Measurements from ENCODE around the gene LRRC7.
"Not testable (repeated sequence)": the region's sequence is repeated elsewhere in the genome, so short reads cannot be mapped to it uniquely, and the experiment has no call there.

The LRRC7 gene

DNA sequence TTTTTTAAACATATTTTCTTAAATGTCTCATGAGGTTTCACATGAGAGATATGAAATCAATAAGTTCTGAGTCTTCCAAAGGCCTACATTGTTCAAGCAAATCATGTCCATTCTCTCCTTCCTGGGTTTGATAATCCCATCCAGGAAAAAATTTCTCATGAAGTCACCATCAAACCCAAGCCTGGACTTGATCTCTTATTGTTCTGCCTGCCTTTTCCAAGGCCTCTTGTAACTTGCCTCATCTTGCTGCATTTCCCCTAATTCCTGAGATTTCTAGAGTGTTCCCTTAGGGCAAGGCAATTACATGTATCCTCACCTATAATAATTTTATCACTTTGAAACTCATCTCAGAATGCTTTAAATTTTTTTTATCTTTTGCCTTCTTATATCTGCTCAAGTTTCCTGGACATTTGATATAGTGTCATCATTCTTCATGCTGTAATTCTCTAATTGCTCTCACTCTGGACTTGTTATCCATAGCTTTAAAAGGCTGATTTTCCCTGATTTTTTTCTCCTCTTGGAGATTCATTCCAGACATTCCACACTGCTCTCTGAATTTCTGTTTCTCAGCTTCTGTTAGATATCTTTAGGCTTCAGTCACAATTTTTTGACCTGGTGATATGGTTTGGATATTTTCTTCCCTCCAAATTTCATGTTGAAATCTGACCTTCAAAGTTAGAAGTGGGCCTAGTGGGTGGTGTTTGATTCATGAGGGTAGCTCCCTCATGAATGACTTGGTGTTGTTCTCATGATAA lies 126.4 kb downstream of the LRRC7 start:
- peak; percentile 16 for DNase-seq (ENCODE audit: low read depth, low spot score)

DNA sequence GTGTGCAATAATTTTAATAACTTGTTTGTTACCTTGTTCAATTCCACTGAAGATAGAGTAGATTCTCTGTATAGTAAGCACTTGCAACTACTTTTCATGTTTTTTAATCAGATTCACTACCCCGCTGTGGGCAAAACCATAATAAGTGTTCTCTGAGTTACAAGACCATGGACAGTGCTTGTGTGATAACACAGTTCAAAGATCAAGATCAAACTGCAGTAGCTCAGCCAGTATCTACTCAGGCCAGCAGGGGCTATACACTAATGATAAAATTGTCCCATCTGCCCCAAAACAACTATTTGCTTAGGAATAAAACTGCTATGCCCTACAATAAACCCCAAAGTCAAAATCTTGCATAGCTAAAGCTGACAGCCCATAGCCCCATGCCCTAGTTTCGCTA lies 129.6 kb downstream of the LRRC7 start:
- DNase-seq (ENCODE audit: low read depth, low spot score), result no peak

DNA sequence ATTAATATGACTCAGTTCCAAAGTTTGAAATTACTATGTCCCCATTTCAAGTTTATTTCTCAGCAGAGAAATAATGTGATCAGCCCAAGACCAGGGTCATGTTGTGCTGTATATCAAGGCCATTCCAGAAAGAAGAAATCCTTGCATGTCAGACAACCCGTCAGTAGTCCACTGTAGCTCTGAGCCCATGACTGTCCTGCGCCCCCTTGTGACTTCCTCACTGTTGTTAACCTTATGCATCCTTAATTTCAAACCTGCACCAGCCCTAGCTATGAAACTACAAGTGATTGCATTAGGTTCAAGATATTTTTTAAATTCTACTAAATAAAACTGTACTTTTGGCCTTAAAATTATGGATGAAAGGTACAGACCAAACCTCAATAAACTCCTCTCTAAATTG lies 133.0 kb downstream of the LRRC7 start:
- peak; percentile 31 for DNase-seq (ENCODE audit: low read depth, low spot score)

DNA sequence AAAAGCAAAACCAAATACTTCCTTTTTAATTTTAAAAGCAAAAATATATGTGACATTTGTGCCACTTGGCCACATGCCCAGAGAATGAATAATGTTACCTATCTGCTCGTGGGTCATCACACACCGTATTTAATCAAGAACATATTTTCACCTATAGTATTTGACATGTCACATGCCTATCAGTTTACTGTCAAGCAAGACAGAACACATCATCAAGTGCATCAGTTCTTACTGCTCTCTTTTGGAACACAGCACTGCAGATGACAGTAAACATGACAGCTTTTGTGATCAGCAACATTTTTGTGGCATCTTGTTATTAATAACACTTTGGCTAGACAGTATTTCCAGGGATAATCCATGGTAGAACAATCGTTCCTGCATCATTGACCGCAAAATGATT lies 134.4 kb downstream of the LRRC7 start:
- no peak for DNase-seq (ENCODE audit: low read depth, low spot score)

DNA sequence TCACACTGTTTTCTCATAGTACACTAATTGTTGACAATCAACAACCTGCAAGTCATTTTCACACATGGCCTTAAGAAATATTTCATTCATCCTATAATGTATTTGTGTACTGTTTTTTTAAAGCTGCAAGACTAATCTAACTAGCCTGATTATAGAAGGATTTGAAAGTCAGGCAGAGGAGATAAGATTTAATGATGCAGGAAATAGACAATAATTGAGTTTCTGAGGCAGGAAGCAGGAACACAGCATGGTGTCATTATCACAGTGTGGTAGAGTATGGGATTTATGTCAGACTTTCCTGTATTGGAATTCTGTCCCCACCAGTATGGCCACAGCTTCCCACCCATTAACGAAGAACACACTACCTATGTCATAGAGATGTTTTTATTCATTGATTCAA lies 138.8 kb downstream of the LRRC7 start:
- DNase-seq (ENCODE audit: low read depth, low spot score), result no peak

DNA sequence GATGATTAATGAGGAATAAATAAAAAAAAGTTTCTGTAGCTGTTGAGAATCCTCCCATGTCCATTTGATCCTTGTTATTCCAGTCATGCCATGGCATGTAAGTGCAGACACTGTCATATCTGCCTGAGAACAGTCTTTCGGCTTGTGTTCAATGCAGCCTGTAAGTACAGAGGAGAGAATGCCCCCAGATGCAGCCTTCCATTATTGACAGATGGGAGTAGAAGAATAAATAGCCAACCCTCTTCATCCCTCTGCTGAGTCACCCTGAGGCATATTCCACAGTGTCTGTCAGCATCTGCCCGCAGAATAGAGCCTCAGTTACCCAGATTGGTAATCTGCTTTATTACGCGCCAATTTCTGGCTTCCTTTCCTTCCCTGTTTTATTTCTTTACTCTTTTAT lies 139.4 kb downstream of the LRRC7 start:
- DNase-seq (ENCODE audit: low read depth, low spot score), result no peak

DNA sequence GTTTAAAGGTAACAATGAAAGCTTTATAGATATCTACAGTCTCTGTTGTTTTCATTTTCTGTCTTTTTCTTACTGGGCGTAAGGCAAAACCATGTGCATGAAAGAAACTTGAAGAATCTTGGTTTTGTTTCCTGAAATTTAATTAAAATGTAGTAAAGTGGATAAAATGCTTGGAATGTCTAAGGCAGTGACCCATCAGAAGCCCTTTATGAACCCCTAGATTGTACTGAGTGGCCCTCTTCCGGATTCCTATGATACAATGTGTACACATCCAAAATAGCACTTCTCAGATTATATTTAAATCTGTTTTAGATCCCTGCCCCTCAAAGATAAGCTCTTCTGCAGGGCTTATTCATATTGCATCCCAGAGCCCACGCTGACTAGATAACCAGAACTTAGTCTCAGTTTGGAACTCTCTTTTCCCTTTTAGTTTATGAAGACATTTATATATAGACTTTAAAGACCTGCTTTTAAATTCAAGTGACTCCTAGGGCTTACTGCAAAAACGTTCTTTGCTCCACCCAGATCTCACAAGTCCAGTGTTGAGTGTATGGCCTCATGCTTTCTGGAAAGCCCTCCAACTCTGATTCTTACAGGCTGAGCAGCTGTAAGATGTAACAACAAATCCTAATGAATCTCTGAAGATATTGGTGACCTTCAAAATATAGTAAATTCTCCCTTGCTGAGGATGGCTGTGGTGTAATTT lies 142.9 kb downstream of the LRRC7 start:
- no peak for DNase-seq (ENCODE audit: low read depth, low spot score)

DNA sequence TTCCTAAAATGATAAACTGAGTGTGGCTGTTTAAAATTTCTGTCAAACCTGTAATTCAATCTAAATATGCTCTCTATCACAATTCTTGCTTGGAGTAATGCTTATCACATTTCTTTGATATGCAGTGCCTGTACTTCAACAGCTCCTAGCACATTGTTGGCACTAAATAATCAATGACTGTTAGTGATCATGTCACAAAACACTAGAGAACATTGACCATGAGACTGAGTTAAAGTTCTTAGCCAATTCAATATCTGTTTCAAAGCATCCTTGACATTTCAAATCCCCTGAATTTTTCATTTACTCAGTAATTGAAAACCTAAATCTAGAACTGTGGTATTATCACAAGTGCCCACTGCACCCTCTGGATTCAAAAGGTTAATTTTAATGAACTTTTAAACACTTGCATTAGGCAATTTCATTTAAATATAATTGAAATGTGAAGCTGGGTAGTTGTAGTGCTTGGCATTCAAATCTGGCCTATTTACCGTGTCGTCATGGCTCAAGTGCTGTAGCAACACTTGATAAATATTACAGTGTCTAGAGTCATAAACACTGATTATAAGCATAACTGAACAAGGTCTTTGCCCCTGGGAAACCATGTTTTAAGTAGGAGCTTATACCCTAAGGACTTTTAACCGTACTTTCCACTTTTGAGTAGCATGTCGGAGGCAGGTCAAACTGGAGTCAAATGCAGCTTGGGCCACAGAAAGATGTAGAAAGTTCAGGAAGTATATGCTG lies 143.6 kb downstream of the LRRC7 start:
- DNase-seq (ENCODE audit: low read depth, low spot score), result no peak

DNA sequence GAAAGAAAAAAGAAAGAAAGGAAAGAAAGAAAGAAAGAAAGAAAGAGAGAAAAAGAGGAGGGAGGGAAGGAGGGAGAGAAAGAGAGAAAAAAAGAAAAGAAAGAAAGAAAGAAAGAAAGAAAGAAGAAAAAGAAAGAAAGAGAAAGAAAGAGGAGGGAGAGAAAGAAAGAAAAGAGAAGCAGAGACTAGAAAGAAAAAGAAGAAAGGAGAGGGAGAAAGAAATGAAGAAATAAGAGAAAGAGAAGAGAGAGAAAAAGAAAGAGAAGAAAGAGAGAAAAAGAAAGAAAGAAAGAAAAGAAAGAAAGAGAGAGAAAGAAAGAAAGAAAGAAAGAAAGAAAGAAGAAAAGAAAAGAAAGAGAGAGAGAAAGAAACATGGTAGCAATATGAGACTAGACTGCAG lies 150.1 kb downstream of the LRRC7 start:
- DNase-seq (ENCODE audit: low read depth, low spot score), result not testable (repeated sequence)

DNA sequence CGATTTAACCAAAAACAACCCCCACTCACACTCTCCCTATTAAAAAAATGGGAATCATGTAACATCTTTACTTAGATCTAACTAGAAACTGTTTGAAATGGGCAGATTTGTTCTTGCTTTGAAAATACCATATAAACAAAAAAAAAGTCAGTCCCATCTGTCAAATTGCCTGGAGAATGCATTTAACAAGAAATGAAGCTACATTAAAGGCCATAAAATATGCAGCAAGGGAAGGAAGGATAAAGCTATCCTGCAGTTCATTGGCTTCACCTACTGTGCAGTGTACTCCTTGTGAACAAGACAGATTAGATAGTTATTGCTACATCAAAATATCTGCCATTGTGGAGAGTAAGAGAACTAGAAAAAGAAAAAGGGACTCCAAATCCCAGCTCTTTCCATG lies 160.5 kb downstream of the LRRC7 start:
- DNase-seq (ENCODE audit: low read depth, low spot score), result no peak

DNA sequence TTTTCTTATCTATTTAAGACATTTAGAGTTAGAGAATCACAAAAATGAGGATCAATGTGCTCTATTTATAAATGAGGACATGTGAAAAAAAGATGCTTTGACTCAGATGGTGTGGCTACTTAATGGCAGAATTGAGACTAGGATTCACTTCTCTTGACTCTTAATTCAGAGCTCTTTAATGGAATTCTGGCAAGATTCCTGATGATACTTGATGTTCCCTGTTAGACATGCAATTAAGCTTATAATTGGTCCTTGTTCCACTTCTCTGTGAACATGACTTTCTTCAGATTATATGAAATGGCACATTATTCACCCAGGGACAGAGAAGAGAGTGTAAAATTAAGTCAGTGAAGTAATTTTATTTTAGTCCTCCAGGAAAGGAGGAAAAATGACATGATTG lies 165.3 kb downstream of the LRRC7 start:
- DNase-seq (ENCODE audit: low read depth, low spot score), result no peak

DNA sequence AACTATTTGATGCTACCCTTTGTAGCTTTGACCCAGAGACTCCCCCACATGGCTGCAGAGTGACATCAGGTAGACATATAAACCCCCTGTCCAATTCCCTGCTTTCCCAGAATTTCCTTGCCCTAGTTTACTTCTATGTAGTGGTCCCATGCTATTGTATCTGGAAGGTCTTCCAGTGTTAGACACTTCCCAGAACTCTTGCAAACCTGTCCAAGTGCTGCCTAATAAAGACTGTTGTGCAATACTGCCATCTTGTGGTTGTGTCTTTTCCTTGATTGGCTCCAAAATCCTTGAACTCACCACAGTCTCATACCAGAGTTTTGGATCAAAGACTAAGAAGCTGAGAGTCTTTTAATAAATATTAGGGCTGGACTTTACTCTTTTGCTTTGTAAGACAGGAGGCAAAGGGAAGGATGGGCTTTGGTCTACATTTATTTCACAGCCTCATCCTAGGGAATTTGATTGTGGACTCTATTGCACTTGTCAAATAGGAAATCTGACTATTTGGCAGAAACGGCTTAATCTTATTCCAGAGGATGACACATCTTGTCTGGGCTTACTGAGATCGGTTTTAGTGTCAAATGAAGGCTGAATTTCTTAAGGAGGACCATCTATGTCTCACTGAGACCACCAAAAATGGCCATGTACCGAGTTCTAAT lies 169.9 kb downstream of the LRRC7 start:
- DNase-seq (ENCODE audit: low read depth, low spot score), result peak; percentile 89

DNA sequence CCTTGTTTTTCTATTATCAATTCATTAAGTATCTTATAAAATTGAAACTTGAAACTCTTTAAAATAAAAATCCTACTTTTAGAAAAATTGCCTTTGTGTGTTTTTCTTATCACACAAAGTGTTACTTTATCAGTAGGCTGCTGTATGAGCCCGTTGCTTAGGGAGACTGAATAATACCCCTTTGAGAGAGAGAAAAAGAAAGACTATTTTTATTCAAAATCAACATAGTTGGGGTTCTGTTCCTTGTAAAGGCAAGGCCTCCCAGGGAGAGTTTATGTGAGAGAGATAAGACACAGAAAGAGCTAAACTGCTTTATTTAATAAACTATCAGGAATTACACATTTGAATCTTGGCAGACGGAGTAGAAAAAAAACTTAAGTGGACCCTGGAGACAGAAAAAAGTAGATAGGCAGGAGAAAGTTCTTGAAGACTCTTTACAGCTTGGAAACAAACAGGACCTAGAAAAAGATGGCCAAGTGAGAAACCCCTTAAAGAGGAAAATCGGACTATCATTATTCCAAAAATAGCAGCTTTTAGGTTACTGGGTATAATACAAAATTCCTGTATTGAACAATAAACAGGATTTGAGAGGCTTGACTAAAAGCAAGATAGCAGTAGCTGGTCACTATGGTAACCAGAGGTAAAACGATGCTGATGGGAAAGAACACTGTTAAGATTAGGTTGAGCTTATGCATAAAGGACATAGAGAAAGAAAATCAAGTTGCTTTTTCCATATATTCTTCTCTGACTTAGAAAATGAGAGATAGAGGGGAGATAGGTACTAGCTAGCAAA lies 170.9 kb downstream of the LRRC7 start:
- DNase-seq (ENCODE audit: low read depth, low spot score), result peak; percentile 46

DNA sequence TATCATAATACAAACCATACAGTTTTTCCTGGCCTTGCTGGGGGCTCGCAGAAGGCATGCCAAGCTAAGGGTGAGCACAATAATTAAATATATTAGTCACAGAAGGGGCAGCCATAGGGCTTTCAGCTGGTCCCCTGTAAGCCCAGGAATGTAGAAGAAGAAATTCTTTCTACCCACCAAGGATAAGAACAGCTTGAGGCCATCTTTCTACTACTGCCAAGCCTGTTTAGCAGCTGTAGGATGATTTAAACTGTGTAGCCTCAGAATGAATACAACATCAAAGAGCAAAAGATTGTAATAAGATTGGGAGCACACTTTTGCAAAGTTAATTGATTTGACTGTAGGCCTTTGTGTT lies 171.5 kb downstream of the LRRC7 start:
- peak; percentile 74 for DNase-seq (ENCODE audit: low read depth, low spot score)

DNA sequence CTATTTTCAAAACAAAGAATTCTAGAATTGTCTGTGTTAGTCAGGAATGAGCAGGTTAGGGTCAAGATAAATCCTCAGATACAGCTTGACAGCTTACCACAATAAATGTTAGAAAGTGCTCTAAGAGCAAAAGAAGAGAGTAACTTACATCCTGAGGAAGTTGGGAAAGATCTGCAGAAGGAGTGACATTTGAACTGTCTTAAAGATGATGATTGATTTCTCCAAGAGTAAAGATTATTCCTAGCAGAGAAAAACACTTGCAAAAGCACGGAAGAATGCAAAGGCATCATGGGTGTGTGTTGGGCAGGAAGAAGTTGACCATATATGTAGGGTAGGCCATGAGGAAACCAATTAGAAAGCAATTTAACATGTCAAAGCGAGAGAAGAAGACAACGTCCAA lies 175.4 kb downstream of the LRRC7 start:
- DNase-seq (ENCODE audit: low read depth, low spot score), result no peak

DNA sequence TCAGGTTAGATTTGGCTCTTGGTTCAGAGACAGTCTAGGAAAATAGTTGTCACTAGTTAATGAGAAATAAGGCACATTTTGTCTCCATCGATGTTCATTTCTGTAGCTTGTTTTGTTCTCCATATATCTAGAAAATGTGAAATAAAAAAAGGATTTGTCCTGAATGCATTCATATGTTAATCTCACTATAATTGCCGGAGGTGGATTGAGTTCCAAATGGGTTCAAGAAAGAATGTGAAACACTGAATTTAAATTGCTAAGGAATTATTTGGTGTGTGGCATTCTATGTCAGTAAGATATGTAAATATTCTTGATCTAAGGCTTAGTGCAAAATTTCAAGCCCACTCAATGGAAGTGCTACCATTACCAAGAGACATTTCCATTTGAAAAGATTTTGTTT lies 176.7 kb downstream of the LRRC7 start:
- no peak for DNase-seq (ENCODE audit: low read depth, low spot score)

DNA sequence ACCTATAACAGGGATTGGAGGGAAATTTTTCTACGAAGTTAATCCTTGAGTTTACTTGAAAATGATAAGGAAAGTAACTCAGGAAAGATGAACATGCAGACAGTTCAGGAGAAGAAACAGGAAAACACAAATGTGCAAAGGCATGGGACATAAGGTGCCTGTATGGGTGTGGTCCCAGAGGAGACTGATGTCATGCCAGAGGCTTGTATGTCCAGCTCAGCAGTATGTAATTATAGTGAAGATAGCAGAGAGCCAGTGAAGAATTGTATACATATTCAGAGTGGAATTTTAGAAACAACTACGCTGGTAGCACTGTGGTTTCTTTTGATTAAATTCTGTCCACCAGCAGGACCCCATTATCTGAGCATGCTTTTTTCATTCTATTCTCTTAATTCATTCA lies 179.5 kb downstream of the LRRC7 start:
- no peak for DNase-seq (ENCODE audit: low read depth, low spot score)

DNA sequence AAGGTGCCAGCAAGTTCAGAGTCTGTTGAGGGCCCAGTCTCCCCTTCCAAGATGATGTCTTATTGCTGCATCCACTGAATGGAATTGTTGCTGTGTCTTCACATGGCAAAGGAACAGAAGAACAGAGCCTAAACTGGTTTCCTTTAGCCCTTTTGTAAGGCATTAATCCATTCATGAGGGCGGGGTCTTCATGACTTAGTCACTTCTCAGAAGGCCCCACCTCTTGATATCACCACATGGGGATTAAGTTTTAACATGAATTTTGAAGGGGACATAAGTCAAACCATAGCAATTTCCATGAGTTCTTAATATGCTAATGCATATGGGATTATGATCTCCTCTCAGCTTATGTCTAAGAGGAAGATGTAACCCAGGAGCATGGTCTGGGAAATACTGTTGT lies 182.9 kb downstream of the LRRC7 start:
- DNase-seq (ENCODE audit: low read depth, low spot score), result no peak

DNA sequence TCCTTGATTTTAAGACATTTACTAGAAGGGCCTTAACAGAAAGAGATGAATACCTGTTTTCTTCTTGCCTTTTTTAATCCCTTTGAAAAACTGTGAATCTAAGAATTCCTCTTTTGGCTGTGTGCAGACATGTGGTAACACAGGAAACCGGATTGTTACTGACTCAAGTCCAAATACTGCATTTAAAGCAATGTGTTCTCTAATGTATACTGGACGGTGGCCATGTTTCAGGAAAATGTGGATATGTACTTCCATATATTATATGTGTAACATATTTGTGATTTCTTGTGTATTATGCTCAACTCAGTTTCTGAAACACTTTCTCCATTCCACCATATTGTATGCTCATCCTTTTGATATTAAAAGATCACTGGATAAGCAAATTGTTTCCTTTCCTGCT lies 185.1 kb downstream of the LRRC7 start:
- no peak for DNase-seq (ENCODE audit: low read depth, low spot score)

DNA sequence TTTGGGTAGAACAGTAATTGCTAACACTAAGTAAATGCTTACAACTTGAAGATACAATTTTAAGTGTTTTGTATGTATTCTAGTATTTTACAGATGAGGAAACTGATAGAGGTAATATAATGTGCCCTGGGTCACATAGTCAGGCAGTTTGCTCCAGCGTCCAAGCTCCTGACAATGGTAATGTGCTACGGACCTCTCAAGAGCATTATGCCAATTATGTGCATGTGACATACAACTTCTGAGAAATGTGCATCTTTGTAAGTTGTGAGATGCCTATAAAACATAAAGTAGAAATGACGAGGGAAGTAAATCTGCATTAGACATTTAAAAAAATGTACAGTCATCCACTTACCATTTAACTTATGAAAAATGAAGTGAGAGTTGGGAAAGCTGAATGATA lies 186.8 kb downstream of the LRRC7 start:
- DNase-seq (ENCODE audit: low read depth, low spot score), result no peak

DNA sequence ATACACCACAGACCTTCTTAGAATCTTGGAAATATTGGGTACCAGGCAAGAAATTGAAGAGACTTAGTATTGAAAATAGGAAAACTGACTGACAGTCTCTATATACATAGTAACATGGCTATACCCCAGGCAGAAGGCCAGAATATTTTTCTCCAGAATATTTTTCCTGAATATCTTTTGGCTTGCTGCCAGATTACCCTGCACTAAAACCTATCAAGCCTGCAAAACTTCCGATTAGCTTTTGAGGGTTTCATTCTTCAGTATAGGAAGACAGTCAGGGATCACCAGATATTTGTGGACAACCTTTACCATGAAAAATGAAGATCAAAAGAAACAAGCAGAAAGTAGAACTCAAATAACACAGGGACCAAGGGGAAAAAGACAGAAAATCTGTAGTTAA lies 187.9 kb downstream of the LRRC7 start:
- no peak for DNase-seq (ENCODE audit: low read depth, low spot score)

DNA sequence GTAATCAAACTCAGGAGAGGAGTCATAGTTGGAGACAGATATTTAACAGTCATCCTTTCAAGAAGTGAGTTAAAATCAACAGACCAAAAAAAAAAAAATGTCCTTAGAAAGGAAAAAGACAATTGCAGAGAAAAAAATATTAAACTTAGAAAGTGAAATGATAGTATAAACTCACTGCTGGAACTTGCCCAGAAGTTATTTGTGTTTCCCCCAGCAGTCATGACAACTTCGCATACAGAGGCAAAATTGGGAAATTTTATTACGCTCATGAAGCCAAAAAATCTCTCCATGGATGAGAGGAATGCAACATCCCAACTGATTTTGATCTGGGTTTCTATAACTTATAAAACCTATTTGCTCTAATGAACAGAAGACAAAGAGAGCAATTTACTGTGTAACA lies 198.2 kb downstream of the LRRC7 start:
- no peak for DNase-seq (ENCODE audit: low read depth, low spot score)
